GM06990 (cell line): Measurements from ENCODE around the gene CHD2.

Experiments
- DNase-seq: peaks from one replicate; pipeline ENCODE4 v3.0.0-alpha.2; 2011; ENCODE audit not compliant: insufficient read length; ENCODE audit errors: extremely low read depth
- H3K27me3 ChIP-seq: replicated peaks from 2 replicates; pipeline ENCODE4 v1.6.0; 2011; ENCODE audit warnings: low read length; ENCODE audit not compliant: control insufficient read depth, insufficient read depth
- H3K36me3 ChIP-seq: 2 replicates; pipeline ENCODE4 v1.5.1; 2011; ENCODE audit warnings: low read length; ENCODE audit not compliant: control insufficient read depth, insufficient read depth
- H3K4me3 ChIP-seq: replicated peaks from 2 replicates; pipeline ENCODE4 v1.5.1; 2011; ENCODE audit warnings: low read depth, mild to moderate bottlenecking, control low read depth, low read length
- CTCF ChIP-seq: IDR thresholded peaks from 2 replicates; pipeline ENCODE4 v1.5.1; 2011; ENCODE audit warnings: low read length, control low read depth, mild to moderate bottlenecking, inconsistent platforms; ENCODE audit not compliant: insufficient read depth, poor library complexity, severe bottlenecking

The CHD2 gene

GRCh38 chr15:92880796-92881195 lies 19.3 kb upstream of the CHD2 start:
- no peak overlapping the region for H3K4me3 ChIP-seq
- no peaks in the 10 kb centered on the region for H3K27me3 ChIP-seq
- no peak for DNase-seq
- TF ChIP-seq CTCF, result no peak
- no peaks in the 10 kb centered on the region for H3K36me3 ChIP-seq

GRCh38 chr15:92881211-92881754 lies 18.8 kb upstream of the CHD2 start:
- Histone ChIP-seq H3K4me3 (no peak overlapping the region), H3K27me3 (no peaks in the 10 kb centered on the region), H3K36me3 (no peaks in the 10 kb centered on the region)
- DNase-seq, result no peak
- TF ChIP-seq CTCF, result no peak

- Histone ChIP-seq H3K27me3 (no peaks in the 10 kb centered on the region), H3K4me3 (peak overlapping the region; percentile 87), H3K36me3 (no peaks in the 10 kb centered on the region; the same call in 1 of the 2 replicates)
- DNase-seq, result peak; percentile 98
- no peak for TF ChIP-seq CTCF
These were observed 18.1 kb upstream of the CHD2 start for GRCh38 chr15:92881802-92882696.

- DNase-seq, result no peak
- Histone ChIP-seq H3K4me3 (peak overlapping the region; percentile 87), H3K27me3 (no peaks in the 10 kb centered on the region), H3K36me3 (no peaks in the 10 kb centered on the region; the same call in 1 of the 2 replicates)
- TF ChIP-seq CTCF, result no peak
These were observed 17.4 kb upstream of the CHD2 start for GRCh38 chr15:92882697-92883162.

- Histone ChIP-seq H3K36me3 (no peaks in the 10 kb centered on the region; the same call in 1 of the 2 replicates), H3K4me3 (peak overlapping the region; percentile 87), H3K27me3 (no peaks in the 10 kb centered on the region)
- TF ChIP-seq CTCF, result no peak
- DNase-seq, result peak; percentile 52
These were observed 16.8 kb upstream of the CHD2 start for GRCh38 chr15:92883163-92883875.
